Measurements from ENCODE around the gene SPRY1. TPM values are rescaled to one million over a fixed set of nuclear protein-coding genes. Genes with fewer than 3 reads are reported as not detected.

SPRY1 gene
- total RNA-seq, 1 experiment from 2014 or later, result 76.3 TPM

DNA sequence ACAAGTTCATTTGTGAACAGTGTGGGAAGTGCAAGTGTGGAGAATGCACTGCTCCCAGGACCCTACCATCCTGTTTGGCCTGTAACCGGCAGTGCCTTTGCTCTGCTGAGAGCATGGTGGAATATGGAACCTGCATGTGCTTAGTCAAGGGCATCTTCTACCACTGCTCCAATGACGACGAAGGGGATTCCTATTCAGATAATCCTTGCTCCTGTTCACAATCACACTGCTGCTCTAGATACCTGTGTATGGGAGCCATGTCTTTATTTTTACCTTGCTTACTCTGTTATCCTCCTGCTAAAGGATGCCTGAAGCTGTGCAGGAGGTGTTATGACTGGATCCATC, 5.5 kb downstream of the SPRY1 start:
- H3K36me3 Mint-ChIP-seq (ENCODE audit: insufficient read depth in 1 of 3, low read depth in 3 of 3), result peaks cover 27 to 58% (median 44%) of the 10 kb centered on the region in 3 experiments
- no CpG with 5 or more reads among the region's 3 CpGs for WGBS (ENCODE audit: extremely low coverage, insufficient read length, low lambda C conversion rate)

More for the DNA sequence above, 5.5 kb downstream of the SPRY1 start:
- Histone ChIP-seq H3K9me3 (ENCODE audit: control insufficient read depth, low read depth, low read length) (no peaks in the 10 kb centered on the region), H3K23ac (ENCODE audit: insufficient read length, low read depth, low read length) (no peak overlapping the region), H3K27me3 (ENCODE audit: insufficient read depth, low read length) (no peaks in the 10 kb centered on the region), H2BK20ac (ENCODE audit: low read depth, low read length, poor library complexity, severe bottlenecking) (no peak overlapping the region), H3K4ac (ENCODE audit: low read depth, low read length) (no peak overlapping the region), H2BK15ac (ENCODE audit: low read depth, low read length) (no peak overlapping the region), H3K18ac (ENCODE audit: insufficient read length, low read depth, low read length) (no peak overlapping the region), H4K20me1 (ENCODE audit: control insufficient read depth, insufficient read depth, insufficient read length) (no peaks in the 10 kb centered on the region), H2BK120ac (ENCODE audit: low read depth, low read length, poor library complexity, severe bottlenecking) (no peak overlapping the region), H3K23me2 (ENCODE audit: insufficient read length, low read depth, low read length, poor library complexity, severe bottlenecking) (peaks cover 18% of the 10 kb centered on the region), H3K9ac (ENCODE audit: extremely low read depth, insufficient read length, low read length) (no peak overlapping the region), H2BK5ac (ENCODE audit: insufficient read length, low read length) (no peak overlapping the region), H4K5ac (ENCODE audit: insufficient read length, low read depth, low read length) (no peak overlapping the region), H4K8ac (replicated peaks; ENCODE audit: insufficient read length, low read depth, low read length) (no peak overlapping the region), H3T11ph (ENCODE audit: low read length) (no peak overlapping the region), H3K14ac (ENCODE audit: insufficient read depth, low read length) (no peak overlapping the region), H3K56ac (ENCODE audit: insufficient read length, low read depth, low read length) (no peak overlapping the region), H3K4me1 (ENCODE audit: insufficient read depth, low read length) (no peaks in the 10 kb centered on the region), H2AFZ (ENCODE audit: low read length) (no peak overlapping the region), H2AK5ac (ENCODE audit: insufficient read length, low read length) (no peak overlapping the region), H3K79me2 (ENCODE audit: insufficient read depth, low read length) (peaks cover 41% of the 10 kb centered on the region; the same call in 1 of the 2 replicates), H3K79me1 (ENCODE audit: insufficient read depth, low read depth, low read length, poor library complexity, severe bottlenecking) (peaks cover 3% of the 10 kb centered on the region), H2BK12ac (ENCODE audit: insufficient read length, low read depth, low read length) (no peak overlapping the region), H4K91ac (ENCODE audit: insufficient read length, low read depth, low read length) (no peak overlapping the region), H3K4me2 (ENCODE audit: insufficient read depth, insufficient read length, low read length) (no peak overlapping the region), H3K27ac (ENCODE audit: insufficient read length, low read depth, low read length) (no peak overlapping the region)
- TF ChIP-seq, protein P1, sequence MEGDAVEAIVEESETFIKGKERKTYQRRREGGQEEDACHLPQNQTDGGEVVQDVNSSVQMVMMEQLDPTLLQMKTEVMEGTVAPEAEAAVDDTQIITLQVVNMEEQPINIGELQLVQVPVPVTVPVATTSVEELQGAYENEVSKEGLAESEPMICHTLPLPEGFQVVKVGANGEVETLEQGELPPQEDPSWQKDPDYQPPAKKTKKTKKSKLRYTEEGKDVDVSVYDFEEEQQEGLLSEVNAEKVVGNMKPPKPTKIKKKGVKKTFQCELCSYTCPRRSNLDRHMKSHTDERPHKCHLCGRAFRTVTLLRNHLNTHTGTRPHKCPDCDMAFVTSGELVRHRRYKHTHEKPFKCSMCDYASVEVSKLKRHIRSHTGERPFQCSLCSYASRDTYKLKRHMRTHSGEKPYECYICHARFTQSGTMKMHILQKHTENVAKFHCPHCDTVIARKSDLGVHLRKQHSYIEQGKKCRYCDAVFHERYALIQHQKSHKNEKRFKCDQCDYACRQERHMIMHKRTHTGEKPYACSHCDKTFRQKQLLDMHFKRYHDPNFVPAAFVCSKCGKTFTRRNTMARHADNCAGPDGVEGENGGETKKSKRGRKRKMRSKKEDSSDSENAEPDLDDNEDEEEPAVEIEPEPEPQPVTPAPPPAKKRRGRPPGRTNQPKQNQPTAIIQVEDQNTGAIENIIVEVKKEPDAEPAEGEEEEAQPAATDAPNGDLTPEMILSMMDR (conservative IDR thresholded peaks at IDR 0.05), result no peak
- Mint-ChIP-seq H3K4me3 (peak overlapping the region in 1 of 2 experiments; percentile 35; a peak in 1 of 5 replicates), H3K4me1 (peaks cover 51 to 56% of the 10 kb centered on the region in 2 experiments), H3K27ac (no peak overlapping the region), H3K9me3 (no peaks in the 10 kb centered on the region; a peak in 1 of 5 replicates), H3K27me3 (ENCODE audit: low read depth) (no peaks in the 10 kb centered on the region)
- no peak for DNase-seq

Data from H9 (cell line).